Astrocyte (in vitro differentiated cells and primary cell): ENCODE data around the gene TRIM15. TPM values are rescaled to one million over a fixed set of nuclear protein-coding genes. Genes with fewer than 3 reads are reported as not detected.

Source experiments
- DNase-seq: peaks from one replicate; pipeline ENCODE4 v3.0.0-alpha.2; 2010; ENCODE audit warnings: low read depth
- FAIRE-seq: peaks from 2 replicates; lab custom pipeline; 2011; peaks lifted over from hg19 to GRCh38; lab: Jason Lieb, UNC
- H2AFZ ChIP-seq: 2 replicates; pipeline ENCODE4 v1.6.0; 2012; ENCODE audit warnings: low read depth, low read length, inconsistent platforms
- H3K27ac ChIP-seq: 2 replicates; pipeline ENCODE4 v1.5.1; 2011; ENCODE audit warnings: low read depth, low read length, inconsistent platforms
- H3K27me3 ChIP-seq: 2 replicates; pipeline ENCODE4 v1.6.0; 2011; ENCODE audit warnings: low read length, inconsistent platforms; ENCODE audit not compliant: insufficient read depth
- H3K36me3 ChIP-seq: 2 replicates; pipeline ENCODE4 v1.5.1; 2011; ENCODE audit warnings: low read length, inconsistent platforms; ENCODE audit not compliant: insufficient read depth
- H3K4me1 ChIP-seq: 2 replicates; pipeline ENCODE4 v1.5.1; 2011; ENCODE audit warnings: low read length, inconsistent platforms; ENCODE audit not compliant: insufficient read depth
- H3K4me2 ChIP-seq: 2 replicates; pipeline ENCODE4 v1.6.0; 2012; ENCODE audit warnings: low read length, inconsistent platforms
- H3K4me3 ChIP-seq: 2 replicates; pipeline ENCODE4 v1.5.1; 2011; ENCODE audit warnings: low read depth, mild to moderate bottlenecking, low read length, inconsistent platforms; ENCODE audit not compliant: insufficient read depth
- H3K79me2 ChIP-seq: 2 replicates; pipeline ENCODE4 v1.6.0; 2012; ENCODE audit warnings: mild to moderate bottlenecking, low read length, inconsistent platforms; ENCODE audit not compliant: insufficient read depth
- H3K9ac ChIP-seq: 2 replicates; pipeline ENCODE4 v1.6.0; 2012; ENCODE audit warnings: mild to moderate bottlenecking, low read length, inconsistent platforms
- H3K9me3 ChIP-seq: 2 replicates; pipeline ENCODE4 v1.5.1; 2012; ENCODE audit warnings: low read depth, mild to moderate bottlenecking, low read length, inconsistent platforms; ENCODE audit not compliant: insufficient read depth
- H4K20me1 ChIP-seq: 2 replicates; pipeline ENCODE4 v1.6.0; 2012; ENCODE audit warnings: low read length, inconsistent platforms; ENCODE audit not compliant: insufficient read depth
- H3K27ac Mint-ChIP-seq: one replicate; pipeline ENCODE4 v1.8.0; 2021; ENCODE audit warnings: mild to moderate bottlenecking, mixed read lengths; ENCODE audit not compliant: unreplicated experiment
- H3K27me3 Mint-ChIP-seq: one replicate; pipeline ENCODE4 v1.8.0; 2021; ENCODE audit warnings: low read depth, mixed read lengths; ENCODE audit not compliant: unreplicated experiment
- H3K36me3 Mint-ChIP-seq: one replicate; pipeline ENCODE4 v1.8.0; 2021; ENCODE audit warnings: low read depth, mixed read lengths; ENCODE audit not compliant: unreplicated experiment
- H3K4me1 Mint-ChIP-seq: one replicate; pipeline ENCODE4 v1.8.0; 2021; ENCODE audit warnings: low read depth, mixed read lengths; ENCODE audit not compliant: unreplicated experiment
- H3K4me3 Mint-ChIP-seq: one replicate; pipeline ENCODE4 v1.8.0; 2021; ENCODE audit warnings: mild to moderate bottlenecking, moderate library complexity, mixed read lengths; ENCODE audit not compliant: unreplicated experiment
- H3K9me3 Mint-ChIP-seq: one replicate; pipeline ENCODE4 v1.8.0; 2021; ENCODE audit warnings: mild to moderate bottlenecking, mixed read lengths; ENCODE audit not compliant: unreplicated experiment
- CTCF ChIP-seq: IDR thresholded peaks from 2 replicates; pipeline ENCODE4 v1.5.1; 2011; ENCODE audit warnings: low read depth, mild to moderate bottlenecking, inconsistent platforms, low read length, moderate library complexity; ENCODE audit not compliant: insufficient read depth
- EZH2 ChIP-seq: IDR thresholded peaks from 2 replicates; pipeline ENCODE4 v1.6.1; 2012; ENCODE audit warnings: mild to moderate bottlenecking, low read length, inconsistent platforms; ENCODE audit not compliant: insufficient read depth
- total RNA-seq: library from RNA; stranded (reverse); gene quantifications from 2 replicates; pipeline ENCODE4 v1.2.1, GENCODE V29; 2021

Gene TRIM15
- total RNA-seq, 1 donor from 2014 or later = not detected

GRCh38 chr6:30160008-30160784 is 3.1 kb upstream of the TRIM15 start:
- Mint-ChIP-seq H3K27me3 (peaks cover 32% of the 10 kb centered on the region), H3K4me3 (no peak overlapping the region), H3K4me1 (peaks cover 12% of the 10 kb centered on the region), H3K9me3 (peaks cover 7% of the 10 kb centered on the region), H3K36me3 (no peaks in the 10 kb centered on the region), H3K27ac (no peak overlapping the region)
- no peak overlapping the region for H3K27ac ChIP-seq
- TF ChIP-seq EZH2 (no peak), CTCF (no peak)
- no peak overlapping the region for H3K4me2 ChIP-seq
- no peaks in the 10 kb centered on the region for H3K36me3 ChIP-seq
- FAIRE-seq (no peak), DNase-seq (no peak)
- H2AFZ ChIP-seq = no peak overlapping the region
- no peaks in the 10 kb centered on the region for H4K20me1 ChIP-seq
- no peaks in the 10 kb centered on the region for H3K79me2 ChIP-seq
- H3K4me1 ChIP-seq = peaks cover 7% of the 10 kb centered on the region
- no peak overlapping the region for H3K4me3 ChIP-seq
- no peaks in the 10 kb centered on the region for H3K9me3 ChIP-seq
- no peak overlapping the region for H3K9ac ChIP-seq
- peaks cover 4% of the 10 kb centered on the region for H3K27me3 ChIP-seq

GRCh38 chr6:30160785-30161531 is 2.4 kb upstream of the TRIM15 start, which contains the start of gene TRIM10:
TRIM10 (minus strand) TSS chr6:30161211; CDS start chr6:30160858, 353 bp downstream.
- Mint-ChIP-seq H3K36me3 (no peaks in the 10 kb centered on the region), H3K9me3 (peaks cover 9% of the 10 kb centered on the region), H3K27me3 (peaks cover 37% of the 10 kb centered on the region), H3K4me3 (no peak within 1 kb of the TSS), H3K4me1 (peaks cover 5% of the 10 kb centered on the region), H3K27ac (no peak within 1 kb of the TSS)
- Histone ChIP-seq H3K9ac (no peak within 1 kb of the TSS), H4K20me1 (no peaks in the 10 kb centered on the region), H3K36me3 (no peaks in the 10 kb centered on the region), H3K4me3 (no peak within 1 kb of the TSS), H3K27me3 (peaks cover 4% of the 10 kb centered on the region), H3K4me1 (no peaks in the 10 kb centered on the region), H3K27ac (no peak within 1 kb of the TSS), H3K79me2 (no peaks in the 10 kb centered on the region), H2AFZ (no peak within 1 kb of the TSS), H3K9me3 (no peaks in the 10 kb centered on the region), H3K4me2 (no peak within 1 kb of the TSS)
- FAIRE-seq = no peak
- TF ChIP-seq EZH2 = no peak
- TF ChIP-seq CTCF = no peak
- no peak for DNase-seq
